ENCODE measurements around the gene BORCS8.

BORCS8 gene

DNA sequence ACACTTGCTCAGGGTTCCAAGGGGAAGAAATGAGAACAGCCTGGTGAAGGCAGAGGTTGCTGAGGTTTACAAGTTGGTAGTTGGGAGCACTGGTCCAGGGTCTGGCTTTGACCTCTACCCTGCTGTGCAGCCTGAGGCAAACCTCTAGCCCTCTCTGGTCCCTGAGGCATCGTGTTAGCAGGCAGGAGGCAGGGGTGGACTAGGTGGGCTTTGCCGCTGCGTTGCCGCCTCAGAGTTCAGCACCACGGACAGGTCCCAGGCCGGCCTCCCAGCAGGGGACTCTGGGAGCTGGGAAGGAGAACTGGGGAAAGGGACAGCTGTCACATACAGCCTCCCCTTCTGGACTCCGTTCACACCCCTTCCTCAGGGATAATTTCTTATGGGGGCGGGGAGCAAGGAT lies 22.9 kb upstream of the BORCS8 start:
- intact Hi-C loops (cut with DNase I): no loop called here
- no peak for DNase-seq

DNA sequence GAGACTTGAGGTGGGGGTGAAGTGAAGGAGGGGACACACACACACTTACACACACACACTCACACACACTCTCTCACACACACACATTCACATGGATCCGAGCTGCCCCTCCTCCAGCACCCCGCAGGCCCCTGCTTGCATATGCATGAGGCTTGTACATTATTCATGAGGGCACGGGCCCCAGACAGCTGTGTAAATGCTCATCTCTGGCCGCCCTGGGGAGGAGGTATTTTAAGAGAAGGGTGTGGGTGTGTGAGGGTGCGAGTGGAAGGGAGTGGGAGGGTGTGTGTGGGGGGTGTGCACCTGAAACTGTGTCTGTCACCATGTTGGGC lies 22.2 kb upstream of the BORCS8 start:
- peak in 4 of 10 donors; percentile 27 to 88 (median 62) for DNase-seq
- intact Hi-C loops (cut with DNase I): no loop called here

DNA sequence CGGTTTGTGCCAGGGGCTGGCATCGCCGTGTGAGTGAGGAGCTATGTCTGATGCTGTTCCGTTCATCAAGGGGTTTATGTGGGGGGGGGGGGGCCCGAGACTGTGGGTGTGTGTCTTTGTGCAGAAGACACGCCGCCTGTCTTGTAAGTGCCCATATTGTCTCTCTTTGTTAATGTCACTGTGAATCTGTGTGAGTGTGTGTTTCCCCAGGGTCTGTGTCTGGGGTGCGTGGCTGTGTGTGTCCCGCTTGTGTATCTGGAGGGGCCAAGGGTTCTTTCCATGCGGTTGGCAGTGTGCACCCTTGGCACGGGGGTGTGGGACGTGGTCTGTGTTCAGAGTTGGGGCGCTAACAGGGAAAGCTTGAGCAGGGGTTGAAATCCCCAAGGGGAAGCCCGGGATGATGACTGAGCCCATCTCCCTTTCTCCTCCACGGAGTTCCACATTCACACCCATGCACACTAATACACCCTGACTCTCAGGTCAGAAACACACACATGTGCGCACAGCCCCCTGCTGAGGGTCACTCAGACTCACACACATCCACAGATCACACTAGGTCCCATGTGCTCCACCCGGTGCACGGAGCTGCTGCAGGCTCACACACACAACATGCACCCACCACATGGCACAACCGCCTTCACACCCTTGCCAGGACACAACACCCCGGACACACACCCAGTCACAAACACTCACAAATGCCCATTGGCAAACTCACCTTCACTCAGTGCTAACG lies 21.6 kb upstream of the BORCS8 start:
- intact Hi-C loops (cut with DNase I): no loop called here
- peak in 1 of 10 donors; percentile 23 for DNase-seq

DNA sequence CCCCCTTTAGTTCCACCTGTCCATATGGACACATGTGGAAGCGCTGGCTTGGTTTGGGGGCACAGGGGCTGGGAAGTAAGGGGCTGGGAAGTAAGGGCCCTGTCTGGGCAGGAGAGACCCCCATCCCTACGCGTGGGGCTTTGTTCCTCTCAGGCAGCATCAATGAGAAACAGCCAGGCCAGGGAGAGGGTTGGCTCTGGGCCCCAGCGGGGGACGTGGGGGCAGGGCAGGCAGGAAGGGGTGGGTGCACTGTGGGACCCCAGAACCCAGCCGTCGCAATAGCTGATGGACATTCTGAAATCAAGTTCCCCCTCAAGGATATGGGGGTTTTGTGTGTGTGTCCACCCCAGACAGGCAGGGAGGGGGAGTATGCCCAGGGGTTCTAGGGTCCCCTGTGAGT lies 21.0 kb upstream of the BORCS8 start:
- intact Hi-C loops (cut with DNase I): no loop called here
- DNase-seq: no peak

DNA sequence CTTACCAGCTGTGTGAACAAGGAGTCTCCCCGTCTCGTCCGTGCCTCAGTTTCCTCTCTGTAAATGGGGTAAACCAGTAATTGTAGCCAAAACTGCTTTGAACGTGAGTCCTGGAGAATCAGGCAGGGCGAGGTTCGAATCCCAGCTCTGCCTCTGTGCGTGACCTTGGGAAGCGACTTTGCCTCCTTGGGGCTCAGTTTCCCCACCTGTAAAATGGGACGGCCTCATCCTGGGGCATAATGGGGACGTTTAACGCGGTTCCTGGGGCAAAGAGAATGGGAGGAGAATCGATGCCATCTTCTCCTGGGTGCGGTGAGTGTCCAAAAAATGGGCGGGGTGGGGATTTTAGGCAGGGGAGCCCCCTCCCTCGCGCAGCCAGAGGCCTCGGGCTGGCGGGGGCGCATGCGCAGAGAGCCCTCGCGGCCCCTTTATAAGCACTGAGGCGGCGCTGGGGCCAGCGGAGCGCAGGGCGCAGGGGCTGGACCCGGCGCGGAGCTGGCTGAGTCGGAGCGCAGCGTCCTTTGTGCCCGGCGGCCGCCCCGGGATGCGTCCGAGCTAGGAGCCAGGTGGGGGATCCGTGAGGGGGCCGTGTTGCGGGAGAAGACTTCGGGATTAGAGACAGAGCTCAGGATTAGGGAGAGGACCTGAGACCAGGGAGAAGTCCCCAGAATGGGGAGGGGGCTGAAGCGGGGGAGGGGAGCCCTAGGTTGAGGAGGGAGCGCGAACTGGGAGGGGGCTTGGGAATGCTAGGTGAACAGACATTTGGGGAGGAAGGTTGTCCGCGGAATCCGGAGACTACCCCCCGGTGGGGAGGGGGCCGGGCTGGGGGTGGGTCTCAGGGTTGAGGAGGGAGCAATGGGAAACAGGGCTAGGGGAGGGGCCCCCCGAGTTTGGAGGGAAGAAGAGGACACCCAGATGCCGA lies 19.8 kb upstream of the BORCS8 start, which contains the start of gene NCAN:
NCAN (plus strand) TSS at position 460 of the 922 bp plus-strand sequence. CDS start 4,996 bp downstream, outside the sequence.
- peak in 9 of 10 donors; percentile 40 to 93 (median 67) for DNase-seq

DNA sequence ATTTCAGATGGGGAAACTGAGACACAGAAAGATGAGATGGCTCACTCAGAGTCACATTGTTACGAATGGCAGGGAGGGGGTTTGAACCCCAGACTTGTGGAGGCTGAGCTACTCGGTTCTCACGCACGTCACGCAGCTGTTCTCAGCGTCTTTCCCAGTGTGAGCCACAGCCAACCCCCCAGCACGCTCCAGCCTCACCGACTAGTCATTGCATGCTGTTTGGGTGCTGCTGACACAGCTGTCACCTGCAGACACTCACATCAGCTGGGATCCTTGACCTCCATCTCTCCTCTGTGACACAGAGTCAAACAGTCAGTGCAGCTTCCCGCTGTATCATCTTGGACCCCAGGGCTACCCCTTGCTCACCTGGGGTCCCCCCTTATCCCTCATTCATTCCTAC lies 17.4 kb upstream of the BORCS8 start:
- no peak for DNase-seq
- intact Hi-C loops (cut with DNase I): no loop called here

More for the DNA sequence above, 19.8 kb upstream of the BORCS8 start, which contains the start of gene NCAN:
- intact Hi-C loops (cut with DNase I): no loop called here

- peak in 7 of 10 donors; percentile 12 to 84 (median 49) for DNase-seq
- intact Hi-C loops (cut with DNase I): no loop called here
Observed at GRCh38 chr19:19207637-19208572, 16.0 kb upstream of the BORCS8 start.

DNA sequence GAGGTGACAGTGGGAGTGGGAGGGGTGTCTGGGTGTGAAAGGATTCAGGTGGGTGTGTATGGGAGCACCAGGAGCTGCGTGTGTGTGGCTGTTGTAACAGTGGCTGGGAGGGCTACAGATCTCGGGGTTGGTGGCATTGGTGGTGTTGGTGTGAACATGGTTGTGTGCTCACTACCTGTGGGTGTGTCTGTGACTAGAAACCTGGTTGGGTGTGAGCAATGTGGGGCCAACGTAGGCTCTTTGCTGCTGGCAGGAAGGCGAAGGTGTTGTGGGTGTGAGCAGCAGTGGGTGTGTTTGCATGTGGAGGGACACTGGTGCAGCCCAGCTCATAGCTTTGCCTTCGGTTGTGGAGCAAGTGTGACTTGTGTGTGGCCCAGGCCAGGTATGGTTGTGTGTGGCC lies 15.0 kb upstream of the BORCS8 start:
- intact Hi-C loops (cut with DNase I): no loop called here
- no peak for DNase-seq

- intact Hi-C loops (cut with DNase I): no loop called here
- DNase-seq: peak in 8 of 10 donors; percentile 14 to 90 (median 57)
Observed at GRCh38 chr19:19205416-19206410, 13.8 kb upstream of the BORCS8 start.

GRCh38 chr19:19204181-19204580 lies 12.2 kb upstream of the BORCS8 start:
- DNase-seq: no peak
- intact Hi-C loops (cut with DNase I): loop anchor here (5.0 kb wide), 1 partner anchor 118 kb away; the partner anchor contains the start of genes MAU2 and SUGP1

- intact Hi-C loops (cut with DNase I): loop anchor here (1.0 to 5.0 kb wide), 2 partner anchors 11 to 119 kb away; partner anchors contain the start of genes BORCS8, MAU2, RFXANK and SUGP1
- peak; percentile 85 to 99 (median 92) for DNase-seq
Observed at GRCh38 chr19:19203012-19203856, 11.3 kb upstream of the BORCS8 start, which contains the start of gene NR2C2AP. Gene NR2C2AP, minus strand, starts transcription at chr19:19203414. Its CDS starts 354 bp downstream, at chr19:19203060.

DNA sequence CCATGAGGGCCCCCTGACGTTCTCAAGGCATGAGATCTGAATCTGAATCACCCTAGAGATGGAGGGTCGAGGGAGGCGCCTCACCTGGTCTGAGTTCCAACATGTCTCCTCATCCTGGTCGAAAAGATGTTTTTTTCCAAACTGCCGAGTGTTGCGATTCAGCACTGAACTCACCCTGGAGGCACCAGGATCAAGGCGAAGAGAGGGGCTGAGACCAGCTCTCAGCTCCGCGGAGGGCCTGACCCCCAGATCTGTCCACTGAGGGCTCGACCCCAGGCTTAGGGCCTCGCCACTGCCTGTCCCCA lies 10.7 kb upstream of the BORCS8 start:
- intact Hi-C loops (cut with DNase I): loop anchor here (1.0 to 5.0 kb wide), 2 partner anchors 10 to 120 kb away; partner anchors contain the start of genes BORCS8, MAU2, RFXANK and SUGP1
- DNase-seq: no peak

- intact Hi-C loops (cut with DNase I): loop anchor here (5.0 kb wide), 1 partner anchor 120 kb away; the partner anchor contains the start of genes MAU2 and SUGP1
- DNase-seq: no peak
Observed at GRCh38 chr19:19201697-19202630, 10.0 kb upstream of the BORCS8 start.

DNA sequence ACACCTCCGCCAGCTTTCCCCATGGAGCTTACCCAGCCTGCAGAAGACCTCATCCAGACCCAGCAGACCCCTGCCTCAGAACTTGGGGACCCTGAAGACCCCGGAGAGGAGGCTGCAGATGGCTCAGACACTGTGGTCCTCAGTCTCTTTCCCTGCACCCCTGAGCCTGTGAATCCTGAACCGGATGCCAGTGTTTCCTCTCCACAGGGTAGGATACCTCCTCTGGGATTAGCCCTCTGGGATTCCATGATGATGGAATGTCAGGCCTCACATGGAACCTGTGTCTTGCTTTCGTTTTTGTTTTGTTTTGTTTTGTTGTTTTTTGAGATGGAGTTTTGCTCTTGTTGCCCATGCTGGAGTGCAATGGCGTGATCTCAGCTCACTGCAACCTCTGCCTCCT lies 2.0 kb upstream of the BORCS8 start:
- intact Hi-C loops (cut with DNase I): no loop called here
- no peak for DNase-seq

DNA sequence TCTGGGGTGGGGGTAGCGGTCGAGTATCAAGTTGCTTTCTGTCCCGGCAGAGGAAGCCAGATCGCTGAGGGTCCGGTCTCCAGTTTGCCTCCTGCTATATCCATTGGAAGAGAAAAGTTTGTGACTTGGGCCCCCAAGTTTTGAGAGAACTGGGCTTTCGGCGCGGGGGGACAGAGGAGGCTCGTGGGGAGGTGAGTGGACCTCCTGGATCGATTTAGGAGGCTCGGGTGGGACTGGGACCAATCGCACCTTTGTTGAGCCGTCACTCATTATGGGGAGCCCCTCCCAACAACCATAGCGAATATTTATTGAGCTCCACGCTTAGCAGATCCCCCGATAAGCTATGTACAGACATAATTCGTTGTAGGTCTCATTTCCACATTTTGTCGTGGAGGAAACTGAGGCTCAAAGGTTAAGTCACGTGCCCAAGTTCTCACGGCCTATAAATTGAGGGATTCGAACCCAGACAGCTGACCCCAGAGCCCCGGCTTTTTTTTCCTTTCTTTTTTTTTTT lies 1.0 kb upstream of the BORCS8 start:
- no peak for DNase-seq
- intact Hi-C loops (cut with DNase I): loop anchor here (1.0 kb wide), 1 partner anchor 10 kb away; the partner anchor contains the start of gene NR2C2AP

GRCh38 chr19:19191768-19192077 lies 229 bp downstream of the BORCS8 start:
- intact Hi-C loops (cut with DNase I): loop anchor here (1.0 kb wide), 1 partner anchor 12 kb away; the partner anchor contains the start of gene NR2C2AP
- DNase-seq: no peak

DNA sequence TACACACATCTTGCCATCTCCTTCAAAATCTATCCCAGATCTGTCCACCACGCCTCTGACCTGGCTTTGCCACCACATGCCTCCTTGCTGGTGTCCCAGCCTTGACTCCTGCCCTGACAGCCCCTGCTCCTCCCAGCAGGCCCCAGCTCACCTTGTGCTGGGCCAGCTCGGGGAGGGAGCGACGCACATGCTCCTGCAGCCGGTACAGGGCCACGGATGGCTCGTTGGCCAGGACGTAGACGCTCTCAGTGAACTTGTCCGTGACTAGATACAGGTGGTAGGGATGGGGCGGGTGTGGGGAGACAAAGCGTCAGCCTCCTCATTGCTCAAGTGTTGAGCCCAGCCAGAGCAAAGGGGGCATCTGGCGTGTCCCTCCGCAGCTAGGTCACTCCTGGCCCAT lies 5.2 kb downstream of the BORCS8 start:
- no peak for DNase-seq
- intact Hi-C loops (cut with DNase I): no loop called here
